NCI-H1436 treated with DMSO at 0.1 percent for 48 hours (cell line): ENCODE results near the gene EFCC1.

ENCODE experiments used
- DNase-seq: peaks from one replicate; lab custom pipeline; 2025; lab: John Stamatoyannopoulos, UW

EFCC1 gene, protein sequence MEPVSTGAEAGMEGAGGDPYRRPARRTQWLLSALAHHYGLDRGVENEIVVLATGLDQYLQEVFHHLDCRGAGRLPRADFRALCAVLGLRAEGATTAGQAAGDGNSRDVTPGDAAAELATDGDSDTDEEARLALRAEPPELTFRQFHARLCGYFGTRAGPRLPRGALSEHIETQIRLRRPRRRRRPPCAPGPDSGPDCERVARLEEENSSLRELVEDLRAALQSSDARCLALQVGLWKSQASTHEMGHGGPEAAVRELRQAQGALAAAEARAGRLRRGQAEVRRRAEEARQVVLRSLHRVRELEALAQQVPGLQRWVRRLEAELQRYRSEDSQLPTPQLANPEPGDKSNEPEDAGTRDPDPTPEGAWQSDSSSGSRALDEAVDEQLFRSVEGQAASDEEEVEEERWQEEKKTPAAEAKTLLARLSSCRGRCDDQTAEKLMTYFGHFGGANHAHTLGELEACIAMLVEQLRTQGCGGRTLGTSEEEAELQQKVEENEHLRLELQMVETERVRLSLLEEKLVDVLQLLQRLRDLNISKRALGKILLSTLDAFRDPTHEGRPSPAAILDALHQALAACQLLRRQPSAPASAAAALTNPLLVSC

GRCh38 chr3:129001101-129001805 is at the start of gene EFCC1:
EFCC1 (plus strand) TSS chr3:129001304; CDS start chr3:129001629, 325 bp downstream.
- DNase-seq: no peak

GRCh38 chr3:128956440-128956839 is 44.7 kb upstream of the EFCC1 start:
- DNase-seq: no peak

- no peak for DNase-seq
Measured at GRCh38 chr3:128965280-128965679, 35.8 kb upstream of the EFCC1 start.

- no peak for DNase-seq
Measured at GRCh38 chr3:128965818-128966217, 35.3 kb upstream of the EFCC1 start.

DNA sequence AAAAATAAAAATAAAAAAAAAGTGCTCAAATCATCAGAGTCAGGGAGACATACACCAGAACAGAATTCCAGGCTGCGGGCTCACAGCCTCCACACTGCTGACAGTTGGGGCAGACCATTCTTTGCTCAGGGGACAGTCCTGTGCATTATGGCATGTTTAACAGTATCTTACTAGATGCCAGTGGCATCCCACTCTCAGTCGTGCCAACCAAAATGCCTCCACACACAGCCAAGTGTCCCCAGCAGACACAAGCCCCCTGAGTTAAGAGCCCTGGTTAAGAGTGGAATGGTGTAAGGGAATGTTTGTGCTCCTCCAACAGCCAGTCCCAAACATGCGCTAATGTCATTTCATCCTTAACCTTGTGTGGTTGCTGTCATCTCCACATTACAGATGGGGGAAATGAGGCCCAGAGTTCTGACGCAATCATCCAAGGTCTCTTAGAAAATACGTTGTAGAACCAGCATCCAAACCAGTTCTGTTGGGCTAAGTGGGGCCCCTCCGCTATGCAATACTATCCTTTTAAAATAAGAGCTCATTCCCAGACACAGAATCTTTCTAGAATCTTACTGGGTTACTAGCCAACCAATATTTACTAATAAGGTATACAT is 33.3 kb upstream of the EFCC1 start:
- DNase-seq: no peak

DNA sequence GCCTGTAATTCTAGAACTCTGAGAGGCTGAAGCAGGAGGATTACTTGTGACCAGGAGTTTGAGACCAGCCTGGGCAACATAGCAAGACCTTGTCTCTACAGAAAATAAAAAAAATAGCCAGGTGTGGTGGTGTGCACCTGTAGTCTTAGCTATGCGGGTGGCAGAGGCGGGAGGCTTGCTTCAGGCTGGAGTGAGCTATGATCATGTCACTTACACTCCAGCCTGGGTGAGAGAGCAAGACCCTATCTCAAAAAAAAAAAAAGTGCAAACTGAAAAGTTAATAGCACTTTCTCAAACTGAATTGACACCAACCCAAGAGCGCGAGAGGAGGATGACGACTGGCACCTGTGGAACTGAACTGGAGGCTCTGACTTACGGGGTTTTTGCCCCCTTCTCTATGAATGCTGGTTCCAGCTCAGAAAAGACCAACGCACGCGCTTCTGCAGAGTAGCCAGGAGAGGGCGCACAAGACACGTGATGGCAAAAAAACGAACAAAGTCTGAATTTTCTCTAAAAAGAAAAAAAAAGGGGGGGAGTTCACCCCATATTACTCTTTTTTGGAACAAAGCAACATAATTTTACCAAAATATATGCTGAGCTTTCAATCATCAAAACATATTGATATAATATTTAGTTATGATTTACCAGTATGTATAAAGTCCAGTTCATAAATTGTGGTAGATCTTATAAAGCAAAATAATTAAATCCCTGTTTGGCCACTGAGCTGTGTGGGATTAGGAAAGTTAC is 30.9 kb upstream of the EFCC1 start:
- no peak for DNase-seq

GRCh38 chr3:128970740-128971047 is 30.4 kb upstream of the EFCC1 start:
- DNase-seq: no peak

DNA sequence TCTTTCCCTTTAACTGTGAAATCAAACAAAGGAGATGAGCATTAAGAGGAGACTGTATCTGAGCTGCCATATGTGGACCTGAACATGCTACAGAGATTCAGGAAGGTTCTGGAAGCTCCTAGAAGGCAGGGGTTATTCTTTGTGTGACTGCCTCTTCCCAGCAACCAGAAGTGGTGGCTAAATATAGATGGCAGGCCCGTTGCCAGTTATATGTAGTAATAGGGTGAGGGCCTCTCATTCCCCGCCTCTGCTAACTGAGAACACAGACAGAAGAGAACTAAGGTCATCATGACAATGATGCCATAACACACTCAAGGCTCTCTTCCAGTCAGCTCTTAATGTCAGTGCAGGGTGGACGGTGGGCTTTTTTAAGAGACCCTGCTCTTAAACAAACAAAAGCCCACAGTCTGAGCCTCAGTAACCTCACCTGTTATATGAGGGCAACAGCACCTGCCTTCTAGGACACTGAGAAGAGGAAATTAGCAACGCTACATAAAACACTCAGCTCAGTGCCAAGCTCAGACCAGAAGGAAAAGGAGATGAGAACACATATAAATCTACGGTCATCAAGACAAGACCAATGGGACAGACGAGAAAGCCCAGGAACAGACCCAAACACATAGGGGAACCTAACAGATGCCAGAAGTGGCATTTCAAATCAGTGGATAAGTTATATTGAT is 29.5 kb upstream of the EFCC1 start:
- DNase-seq: no peak

DNA sequence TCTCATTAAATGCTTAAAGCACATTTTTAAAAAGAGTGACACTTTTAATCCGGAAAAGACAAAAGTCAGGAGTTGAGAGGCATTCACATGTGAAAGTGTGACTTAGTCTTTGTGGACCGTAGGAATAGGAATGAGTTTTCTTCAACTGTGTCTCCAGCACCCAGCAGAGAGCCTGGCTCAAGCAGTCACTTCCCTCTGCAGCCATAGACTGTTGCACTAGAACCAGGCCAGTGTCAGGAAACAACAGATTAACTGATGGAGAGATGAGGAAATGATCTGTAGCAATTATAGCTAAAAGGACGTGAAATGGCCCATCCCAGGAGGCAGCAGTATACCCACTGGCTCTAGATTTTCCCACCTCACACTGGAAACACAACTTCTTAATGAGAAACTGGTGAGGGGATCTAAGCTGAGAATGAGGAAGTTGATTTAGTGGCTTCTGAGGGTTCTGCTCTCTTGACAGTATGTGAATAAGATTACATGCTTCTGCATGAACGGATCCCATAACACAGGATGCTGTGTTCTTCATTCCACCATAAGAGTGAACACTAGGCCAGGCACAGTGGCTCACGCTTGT is 27.0 kb upstream of the EFCC1 start:
- DNase-seq: no peak

GRCh38 chr3:128975276-128975675 is 25.8 kb upstream of the EFCC1 start:
- no peak for DNase-seq

DNA sequence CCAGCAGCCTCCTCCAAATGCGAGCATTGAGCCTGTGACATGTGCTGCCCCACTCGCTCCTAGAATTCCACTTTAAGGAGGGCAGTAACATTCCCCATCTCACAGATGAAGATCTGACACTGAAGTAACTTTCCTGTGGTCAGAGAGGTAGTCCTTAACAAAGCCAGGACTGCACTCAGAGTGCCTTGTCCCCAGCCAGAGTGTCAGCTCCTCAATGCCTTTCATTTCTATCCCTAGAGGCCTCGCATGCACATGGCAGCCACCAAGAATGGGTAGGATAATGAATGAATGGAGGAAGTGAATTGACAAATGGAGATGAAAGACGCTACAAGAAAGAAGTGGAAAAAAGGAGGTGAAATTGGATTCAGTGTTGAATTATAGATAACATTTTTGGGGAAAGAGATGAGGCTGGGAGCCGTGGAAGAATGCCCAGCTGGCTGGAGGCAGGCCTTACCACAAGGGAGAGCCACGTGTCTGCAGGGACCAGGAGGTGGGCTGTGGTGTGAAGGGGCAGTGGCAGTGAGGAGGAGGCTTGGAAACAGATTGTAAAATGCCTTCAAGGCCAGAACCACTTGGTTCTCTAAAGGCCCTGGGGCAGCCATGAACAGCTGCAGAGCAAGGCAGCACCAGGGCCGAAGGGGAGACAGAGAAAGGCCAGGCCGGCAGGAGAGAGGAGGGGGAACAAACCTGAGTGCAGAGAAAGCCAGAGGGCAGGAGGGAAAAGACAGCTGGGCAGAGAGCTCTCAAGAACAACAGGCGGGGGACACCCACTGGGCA is 17.6 kb upstream of the EFCC1 start:
- DNase-seq: no peak

DNA sequence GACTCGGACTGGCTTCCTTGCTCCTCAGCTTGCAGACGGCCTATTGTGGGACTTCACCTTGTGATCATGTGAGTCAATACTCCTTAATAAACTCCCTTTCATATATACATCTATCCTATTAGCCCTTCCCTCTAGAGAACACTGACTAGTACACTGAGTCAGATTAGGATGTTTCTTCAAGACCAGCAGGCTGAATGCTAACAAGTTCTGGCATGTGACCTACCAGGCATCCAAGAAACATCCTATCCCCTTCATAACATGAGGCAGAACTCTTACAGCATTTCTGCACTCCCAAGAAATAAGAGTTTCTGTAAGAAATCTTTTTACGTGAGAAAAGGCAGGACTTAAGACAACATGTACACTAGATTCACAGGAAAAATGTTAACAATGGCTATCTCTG is 16.5 kb upstream of the EFCC1 start:
- DNase-seq: no peak

DNA sequence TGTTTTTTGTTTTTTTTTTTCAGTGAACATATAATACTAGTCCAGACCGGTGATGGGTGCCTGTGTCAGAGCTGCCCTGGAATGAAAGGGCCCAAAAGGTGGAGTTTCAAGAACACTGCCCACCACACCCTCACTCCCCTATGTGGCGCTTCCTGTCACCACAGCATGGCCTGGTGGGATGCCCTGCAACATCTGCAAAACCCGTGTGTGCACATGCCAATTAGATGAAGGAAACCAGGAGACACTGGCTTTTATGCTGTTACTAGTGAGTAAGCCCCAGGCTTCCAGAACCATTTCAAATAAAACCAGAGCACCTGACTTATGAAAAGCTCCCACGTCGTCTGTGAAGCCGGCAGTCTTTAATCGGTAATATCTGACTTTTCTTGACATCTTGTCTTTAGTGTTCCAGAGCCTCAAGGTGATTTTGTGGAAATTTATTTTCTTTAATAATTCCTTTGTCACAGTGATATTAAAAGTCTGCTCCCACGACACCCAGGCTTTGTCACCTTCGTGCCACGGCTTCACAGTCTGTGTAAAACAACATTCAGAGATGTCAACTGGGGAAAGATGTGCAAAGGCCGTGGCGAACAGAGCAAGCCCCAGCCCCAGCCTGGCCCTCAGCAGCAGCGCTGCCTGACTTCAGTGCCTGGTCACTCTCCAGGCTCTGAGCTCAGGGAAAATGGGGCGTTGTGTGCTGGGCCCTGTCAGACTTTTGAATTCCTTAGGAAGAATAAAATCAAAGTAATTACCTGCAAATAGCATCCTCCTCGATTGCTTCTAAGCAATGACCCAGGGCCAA is 13.6 kb upstream of the EFCC1 start:
- no peak for DNase-seq

- DNase-seq: no peak
Measured at GRCh38 chr3:128988286-128988685, 12.8 kb upstream of the EFCC1 start.

DNA sequence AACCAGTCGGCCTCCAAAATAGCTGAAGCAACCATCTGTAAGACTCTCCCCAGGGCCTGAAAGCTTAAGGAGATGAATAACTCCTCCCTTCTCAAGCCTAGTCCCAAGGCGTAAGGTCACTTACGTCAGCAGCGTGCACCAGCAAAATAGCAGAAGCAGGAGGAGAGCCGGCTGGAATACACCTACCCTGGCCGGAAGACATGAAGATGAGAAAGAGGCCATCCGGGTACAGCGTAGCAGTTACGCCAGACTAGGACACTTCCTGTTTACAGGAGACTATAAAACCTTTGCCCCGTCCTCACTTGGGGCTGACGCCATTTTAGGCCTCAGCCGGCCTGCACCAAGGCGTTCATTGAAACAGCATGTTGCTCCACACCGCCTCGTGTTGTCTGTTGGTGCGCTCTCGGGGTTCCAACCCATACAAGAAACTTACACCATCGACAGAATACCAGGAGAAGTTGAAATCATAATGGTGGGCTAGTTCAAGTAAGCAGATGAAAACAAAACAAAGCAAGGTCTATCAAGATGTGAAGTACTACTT is 9.7 kb upstream of the EFCC1 start:
- DNase-seq: no peak

DNA sequence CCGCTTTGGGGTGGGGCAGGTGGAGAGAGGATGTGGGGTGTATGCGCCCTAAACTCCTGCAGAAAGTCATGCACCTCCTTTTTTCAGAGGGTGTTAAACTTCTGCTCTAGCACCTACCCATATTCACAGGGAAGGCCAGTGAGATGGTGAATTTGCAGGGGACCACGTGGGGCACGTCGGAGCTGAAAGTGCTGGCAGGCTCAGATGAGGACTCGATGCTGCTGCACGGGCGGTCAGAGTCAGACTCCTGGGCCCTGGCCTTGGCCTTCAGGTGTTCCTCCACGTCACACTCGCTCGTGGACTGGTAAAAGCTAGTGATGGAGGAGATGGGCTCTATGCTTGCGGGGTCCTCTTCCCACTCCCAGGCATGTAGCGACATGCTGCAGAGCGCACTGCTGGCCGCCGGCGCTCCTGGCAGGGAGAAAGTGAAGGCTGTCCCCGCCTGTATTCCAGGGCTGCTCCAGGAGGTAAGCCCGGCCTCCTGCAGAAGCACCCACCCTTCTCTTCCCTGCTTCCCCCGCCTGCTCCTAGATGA is 8.1 kb upstream of the EFCC1 start:
- no peak for DNase-seq

- peak; percentile 70 for DNase-seq
Measured at GRCh38 chr3:128993461-128994172, 7.5 kb upstream of the EFCC1 start, which contains the start of gene CFAP92. CFAP92 (minus strand) TSS chr3:128994076; CDS start chr3:128993304, 772 bp downstream.

DNA sequence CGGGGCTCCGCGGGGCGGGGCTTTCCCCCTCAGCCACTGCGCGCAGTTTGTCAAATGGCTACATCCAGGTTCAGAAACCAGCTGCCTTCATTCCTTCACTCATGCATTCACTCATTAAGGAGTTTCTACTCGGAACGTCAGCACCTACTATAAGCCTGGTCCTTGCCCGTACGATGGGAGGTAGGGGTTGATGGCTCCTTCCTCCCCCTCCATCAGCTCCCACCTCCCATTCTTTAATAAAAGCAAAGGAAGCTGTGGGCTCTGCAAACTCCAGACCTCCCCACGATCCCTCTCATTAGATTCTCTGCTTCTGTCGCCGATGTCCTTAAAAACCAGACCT is 7.0 kb upstream of the EFCC1 start:
- DNase-seq: no peak
